Myometrial cell (primary cell): ENCODE data around the gene TMEM255B. TPM values are rescaled to one million over a fixed set of nuclear protein-coding genes. Genes with fewer than 3 reads are reported as not detected.

Source experiments
- total RNA-seq: library from RNA; depleted of rRNA; stranded (reverse); fragments of >200 nt; gene quantifications from 2 replicates; pipeline ENCODE4 v1.2.3, GENCODE V29; 2015

Gene TMEM255B
- 0.53 TPM in 1 of 2 replicates, not detected in the other for total RNA-seq

DNA sequence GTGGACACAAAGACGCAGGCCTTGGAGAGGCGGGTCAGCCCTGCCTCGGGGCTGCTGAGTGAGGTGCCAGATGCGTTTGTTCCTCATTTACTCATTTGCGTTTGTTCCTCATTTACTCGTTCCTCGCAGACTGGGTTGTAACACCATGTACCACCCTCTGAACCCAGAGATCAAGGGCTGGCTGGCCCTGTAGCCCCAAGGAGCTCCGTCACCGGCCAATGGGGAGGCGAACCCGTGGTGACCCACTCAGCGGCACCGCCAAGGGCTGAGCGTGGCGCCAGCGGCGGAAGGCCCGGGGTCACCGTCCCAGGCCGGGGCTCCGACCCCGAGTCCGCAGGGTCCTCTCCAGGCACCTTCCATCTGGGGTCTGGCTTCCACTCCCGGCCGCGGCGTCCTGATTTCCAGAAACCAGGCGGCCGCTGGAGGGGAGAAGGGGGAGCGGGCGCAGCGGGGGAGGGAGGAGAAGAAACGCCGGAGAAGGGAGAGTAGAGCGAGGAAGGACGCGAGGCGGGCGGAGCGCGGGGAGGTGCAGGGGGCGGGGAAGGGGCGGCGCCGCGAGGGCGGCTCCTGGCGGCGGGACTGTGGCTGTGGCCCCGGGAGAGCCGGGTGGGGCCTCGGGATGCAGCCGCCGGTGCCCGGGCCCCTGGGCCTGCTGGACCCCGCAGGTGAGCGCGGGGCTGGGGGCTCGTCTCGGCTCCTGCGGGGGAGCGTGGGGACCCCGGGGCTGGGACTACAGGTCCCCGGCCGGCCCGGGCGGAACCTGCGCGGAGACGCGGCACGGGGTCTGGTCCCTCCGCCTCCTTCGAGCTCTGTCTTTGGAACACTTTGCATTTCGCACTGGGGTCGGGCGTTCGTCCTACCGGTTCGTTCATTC, at the start of gene TMEM255B:
Gene TMEM255B (plus strand): TSS at position 576 of the 874 bp plus-strand sequence. CDS start 44 bp downstream, at position 620.

DNA sequence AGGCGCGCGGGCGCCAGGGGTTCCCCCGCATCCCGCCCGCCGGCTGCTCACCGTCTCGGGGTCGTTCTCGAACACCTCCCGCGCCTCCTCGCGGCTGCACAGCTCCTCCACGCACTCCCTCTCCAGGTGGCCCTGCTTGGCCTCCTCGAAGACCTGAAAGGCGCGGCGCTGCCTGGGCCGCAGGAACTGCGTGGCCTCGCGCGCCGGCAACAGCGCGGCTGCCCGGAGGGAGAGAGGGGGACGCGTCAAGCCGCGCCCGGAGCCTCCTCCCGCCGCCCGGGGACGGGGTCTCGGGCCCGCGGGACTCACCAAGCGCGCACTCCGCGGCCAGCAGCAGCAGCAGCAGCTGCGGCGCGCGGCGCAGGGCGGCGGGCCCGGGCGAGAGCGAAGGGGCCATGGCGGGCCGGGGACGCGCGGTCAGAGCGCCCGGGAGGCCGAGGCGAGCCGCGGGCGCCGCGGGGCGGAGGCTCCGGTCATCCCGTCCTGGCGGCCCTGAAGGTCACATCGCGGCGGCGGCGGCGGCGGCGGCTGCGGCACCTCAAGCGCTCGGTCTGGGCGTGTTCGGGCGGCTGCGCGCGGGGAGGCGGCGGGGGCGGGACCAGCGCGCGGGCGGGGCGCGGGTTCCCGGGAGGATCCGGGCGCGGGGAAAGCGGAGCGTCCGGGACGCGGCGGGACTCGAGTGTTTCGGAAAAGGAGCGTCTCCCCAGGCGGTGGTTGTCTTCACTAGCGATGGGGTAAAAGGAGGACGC, 104.7 kb downstream of the TMEM255B start, which contains the start of gene GAS6:
Gene GAS6 (minus strand): TSS at position 553 of the 749 bp plus-strand sequence. CDS start 156 bp downstream, at position 397.

Other genes starting within 250 kb of the TMEM255B start
- 68.6 and 103 TPM in 2 replicates for gene TFDP1, start 174.5 kb upstream of the TMEM255B start, total RNA-seq
- not detected in 2 replicates for gene ATP4B, start 101.0 kb upstream of the TMEM255B start, total RNA-seq
- not detected in 2 replicates for gene GRK1, start 92.0 kb upstream of the TMEM255B start, total RNA-seq
- gene GAS6, start 104.8 kb downstream of the TMEM255B start, total RNA-seq = 209 and 217 TPM in 2 replicates
- gene C13orf46, start 214.8 kb downstream of the TMEM255B start, total RNA-seq = under 0.01 TPM in 1 of 2 replicates, not detected in the other